Measurements from ENCODE around the gene ARF1.

ARF1 gene

GRCh38 chr1:228117335-228117734 lies 34.8 kb downstream of the ARF1 start:
- no peak for TF ChIP-seq CTCF (IDR thresholded peaks at IDR 0.05; ENCODE audit: low read length, missing control alignments)
- DNase-seq (ENCODE audit: low read depth), result no peak
- no peak overlapping the region for H3K4me3 ChIP-seq (replicated peaks; ENCODE audit: low read depth, low read length)

GRCh38 chr1:228118040-228118439 lies 35.5 kb downstream of the ARF1 start:
- no peak overlapping the region for H3K4me3 ChIP-seq (replicated peaks; ENCODE audit: low read depth, low read length)
- DNase-seq (ENCODE audit: low read depth), result no peak
- TF ChIP-seq CTCF (IDR thresholded peaks at IDR 0.05; ENCODE audit: low read length, missing control alignments), result no peak

- H3K4me3 ChIP-seq (replicated peaks; ENCODE audit: low read depth, low read length), result no peak overlapping the region
- no peak for DNase-seq (ENCODE audit: low read depth)
- TF ChIP-seq CTCF (IDR thresholded peaks at IDR 0.05; ENCODE audit: low read length, missing control alignments), result no peak
These were observed 37.8 kb downstream of the ARF1 start for GRCh38 chr1:228120351-228120750.

GRCh38 chr1:228120857-228121489 lies 38.5 kb downstream of the ARF1 start:
- TF ChIP-seq CTCF (IDR thresholded peaks at IDR 0.05; ENCODE audit: low read length, missing control alignments), result no peak
- no peak overlapping the region for H3K4me3 ChIP-seq (replicated peaks; ENCODE audit: low read depth, low read length)
- no peak for DNase-seq (ENCODE audit: low read depth)

- TF ChIP-seq CTCF (IDR thresholded peaks at IDR 0.05; ENCODE audit: low read length, missing control alignments), result no peak
These were observed 40.5 kb downstream of the ARF1 start for GRCh38 chr1:228122921-228123441.

GRCh38 chr1:228123505-228123904 lies 41.0 kb downstream of the ARF1 start:
- no peak overlapping the region for H3K4me3 ChIP-seq (replicated peaks; ENCODE audit: low read depth, low read length)
- DNase-seq (ENCODE audit: low read depth), result no peak
- no peak for TF ChIP-seq CTCF (IDR thresholded peaks at IDR 0.05; ENCODE audit: low read length, missing control alignments)

More at GRCh38 chr1:228122921-228123441, 40.5 kb downstream of the ARF1 start:
- no peak for DNase-seq (ENCODE audit: low read depth)
- no peak overlapping the region for H3K4me3 ChIP-seq (replicated peaks; ENCODE audit: low read depth, low read length)

- no peak for DNase-seq (ENCODE audit: low read depth)
- H3K4me3 ChIP-seq (replicated peaks; ENCODE audit: low read depth, low read length), result no peak overlapping the region
- no peak for TF ChIP-seq CTCF (IDR thresholded peaks at IDR 0.05; ENCODE audit: low read length, missing control alignments)
These were observed 42.7 kb downstream of the ARF1 start for GRCh38 chr1:228125185-228125584.

Data from fibroblast of pulmonary artery (primary cell).